Activated CD8-positive, alpha-beta T cell treated with anti-CD3 and anti-CD28 coated beads, Interleukin-2, amount 10 ng/mL, durations not matched to agents 7 days and 5 days (primary cell): ENCODE data around the gene ZCCHC24. TPM values are rescaled to one million over a fixed set of nuclear protein-coding genes. Genes with fewer than 3 reads are reported as not detected.

Experiments
- ATAC-seq: fragments of 150-1000 bp; cut with Tn5 transposase; one replicate; pipeline ENCODE4 v1.10.0; 2021; ENCODE audit warnings: moderate library complexity
- CTCF ChIA-PET: fragments of 350-600 bp; sonication (Branson Sonifier 250); formaldehyde crosslinking; loops from one replicate; lab custom pipeline; 2021; ENCODE audit warnings: antibody characterized with exemption; lab: Charles Lee
- POLR2A ChIA-PET: fragments of 350-600 bp; sonication (Branson Sonifier 250); formaldehyde crosslinking; loops from one replicate; lab custom pipeline; 2021; ENCODE audit warnings: antibody characterized with exemption; lab: Charles Lee
- DNase-seq: peaks from one replicate; pipeline ENCODE4 v3.0.0-alpha.2; 2020
- H3K27ac Mint-ChIP-seq: one replicate; pipeline ENCODE4 v1.8.0; 2021; ENCODE audit warnings: mild to moderate bottlenecking, mixed read lengths
- H3K27me3 Mint-ChIP-seq: one replicate; pipeline ENCODE4 v1.8.0; 2021; ENCODE audit warnings: low read depth, mixed read lengths
- H3K36me3 Mint-ChIP-seq: one replicate; pipeline ENCODE4 v1.8.0; 2021; ENCODE audit warnings: low read depth, mixed read lengths
- H3K4me1 Mint-ChIP-seq: one replicate; pipeline ENCODE4 v1.8.0; 2021; ENCODE audit warnings: low read depth, mixed read lengths
- H3K4me3 Mint-ChIP-seq: one replicate; pipeline ENCODE4 v1.8.0; 2021; ENCODE audit warnings: mild to moderate bottlenecking, mixed read lengths
- H3K9me3 Mint-ChIP-seq: one replicate; pipeline ENCODE4 v1.8.0; 2022; ENCODE audit warnings: mixed read lengths; ENCODE audit not compliant: insufficient read depth
- total RNA-seq, 2 experiments: library from RNA; stranded (reverse); gene quantifications; one replicate each; pipeline ENCODE4 v1.2.3, GENCODE V29; 2021

The ZCCHC24 gene
- total RNA-seq, 2 experiments from 2014 or later: 1.7 to 1.8 TPM

- ATAC-seq: no peak
- H3K4me1 Mint-ChIP-seq: peaks cover 9% of the 10 kb centered on the region
- no peak overlapping the region for H3K27ac Mint-ChIP-seq
- POLR2A ChIA-PET: no interaction called here
- no peaks in the 10 kb centered on the region for H3K9me3 Mint-ChIP-seq
- no peak for DNase-seq
- H3K36me3 Mint-ChIP-seq: no peaks in the 10 kb centered on the region
- CTCF ChIA-PET: interaction anchor here (0.6 to 1.5 kb wide), 2 partner anchors 40 to 53 kb away, joined by 4 to 5 read pairs; no protein-coding TSS in a partner anchor
- H3K27me3 Mint-ChIP-seq: no peaks in the 10 kb centered on the region
- no peak overlapping the region for H3K4me3 Mint-ChIP-seq
Observed at GRCh38 chr10:79414714-79415113, 30.7 kb downstream of the ZCCHC24 start.

DNA sequence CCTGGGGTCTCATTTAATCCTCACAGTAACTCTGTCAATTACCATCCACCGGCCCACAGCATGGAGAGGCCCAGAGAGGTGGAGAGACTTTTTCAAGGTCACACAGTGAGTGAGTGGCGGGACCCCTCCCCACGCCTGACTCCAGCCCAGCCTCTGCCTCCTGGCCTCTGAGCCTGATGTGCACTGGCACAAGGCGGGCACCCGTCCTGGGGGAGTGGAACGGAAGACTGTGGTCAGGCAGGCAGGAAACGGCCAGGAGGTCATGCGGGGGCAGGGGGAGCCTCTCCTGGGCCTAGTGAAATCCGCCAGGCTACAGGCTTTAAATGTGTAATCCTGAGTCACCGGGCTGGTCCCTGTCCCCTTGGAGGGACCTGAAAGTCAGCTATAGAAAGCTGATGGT is 32.2 kb downstream of the ZCCHC24 start:
- Mint-ChIP-seq H3K9me3 (no peaks in the 10 kb centered on the region), H3K4me3 (no peak overlapping the region), H3K27me3 (no peaks in the 10 kb centered on the region), H3K4me1 (peaks cover 9% of the 10 kb centered on the region), H3K27ac (no peak overlapping the region), H3K36me3 (no peaks in the 10 kb centered on the region)
- ATAC-seq (no peak), DNase-seq (no peak)
- POLR2A ChIA-PET: interaction anchor here (0.6 kb wide), 1 partner anchor 1229 kb away, joined by 3 read pairs; no protein-coding TSS in a partner anchor
- CTCF ChIA-PET: interaction anchor here (0.8 to 1.6 kb wide), 2 partner anchors 21 to 39 kb away, joined by 3 read pairs; no protein-coding TSS in a partner anchor

DNA sequence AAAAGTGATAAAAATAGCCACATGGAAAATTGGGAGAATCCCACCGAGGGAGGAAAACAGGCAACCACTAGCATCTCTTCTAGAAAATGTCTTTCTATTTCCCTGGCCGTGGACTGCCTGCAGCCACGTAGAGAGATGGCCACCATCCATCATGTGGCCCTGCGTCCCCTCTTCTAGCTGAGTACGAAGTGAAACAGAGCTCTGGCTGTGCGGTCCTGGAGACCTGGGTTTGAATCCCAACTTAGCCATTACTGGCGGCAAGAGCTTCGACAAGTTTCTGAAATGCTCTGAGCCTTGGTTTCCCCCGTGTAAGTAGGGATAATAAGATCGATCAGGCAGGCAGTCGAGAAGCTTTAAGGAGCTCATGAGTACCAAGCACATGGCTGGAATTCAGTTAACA is 32.9 kb downstream of the ZCCHC24 start:
- no peaks in the 10 kb centered on the region for H3K27me3 Mint-ChIP-seq
- peaks cover 9% of the 10 kb centered on the region for H3K4me1 Mint-ChIP-seq
- CTCF ChIA-PET: interaction anchor here (1.6 kb wide), 1 partner anchor 38 kb away, joined by 3 read pairs; no protein-coding TSS in a partner anchor
- H3K4me3 Mint-ChIP-seq: no peak overlapping the region
- ATAC-seq: no peak
- H3K9me3 Mint-ChIP-seq: no peaks in the 10 kb centered on the region
- H3K27ac Mint-ChIP-seq: no peak overlapping the region
- H3K36me3 Mint-ChIP-seq: no peaks in the 10 kb centered on the region
- no peak for DNase-seq
- POLR2A ChIA-PET: no interaction called here

DNA sequence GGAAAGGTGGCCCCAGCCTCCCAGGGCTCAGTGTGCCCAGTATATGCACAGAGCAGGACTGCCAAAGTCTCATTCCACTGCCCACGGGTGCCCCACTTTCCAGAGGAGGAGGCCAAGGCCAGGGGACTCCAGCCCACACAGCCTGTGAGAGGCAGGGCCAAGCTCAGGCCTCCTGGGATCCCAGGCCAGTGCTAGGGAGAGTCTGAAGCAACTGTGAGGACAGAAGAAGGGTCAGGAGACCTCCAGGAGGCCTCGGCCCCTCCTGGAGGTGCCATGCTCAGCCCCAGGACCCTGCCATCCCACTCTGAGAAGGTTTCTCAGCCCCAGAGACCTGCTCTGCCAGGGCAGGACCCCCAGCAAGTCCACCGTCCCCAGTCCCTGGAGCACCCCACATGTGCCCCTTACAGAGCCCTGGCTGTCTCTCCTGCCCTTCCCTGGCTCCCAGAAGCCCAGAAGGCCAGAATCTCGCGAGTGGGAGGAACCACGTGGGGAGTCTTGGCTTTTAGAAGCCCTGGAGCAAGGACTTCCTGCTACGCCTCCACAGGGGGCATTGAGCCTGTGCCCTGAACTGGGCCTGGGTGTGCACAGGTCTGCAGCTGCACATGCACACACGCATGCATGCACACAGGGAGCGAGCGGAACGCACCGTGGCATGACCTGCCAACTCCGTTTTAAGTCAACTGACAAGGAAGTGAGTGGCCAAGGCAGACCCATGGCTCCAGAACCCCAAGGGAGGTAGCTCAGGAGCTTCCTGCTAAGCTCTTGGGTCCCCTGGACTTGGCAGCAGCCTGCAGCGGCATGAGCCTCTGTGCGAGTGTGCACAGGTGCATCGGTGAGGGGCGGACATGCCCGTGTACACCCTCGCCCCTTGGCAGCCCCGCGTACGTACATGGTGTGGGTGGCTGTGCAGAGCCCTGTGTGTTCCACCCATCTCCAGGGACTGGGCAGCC is 33.6 kb downstream of the ZCCHC24 start:
- Mint-ChIP-seq H3K27ac (no peak overlapping the region), H3K4me3 (no peak overlapping the region), H3K36me3 (no peaks in the 10 kb centered on the region), H3K9me3 (no peaks in the 10 kb centered on the region), H3K27me3 (no peaks in the 10 kb centered on the region), H3K4me1 (peaks cover 9% of the 10 kb centered on the region)
- ChIA-PET POLR2A (no interaction called here), CTCF (interaction anchor here (1.6 kb wide), 1 partner anchor 37 kb away, joined by 3 read pairs; no protein-coding TSS in a partner anchor)
- ATAC-seq (no peak), DNase-seq (no peak)

DNA sequence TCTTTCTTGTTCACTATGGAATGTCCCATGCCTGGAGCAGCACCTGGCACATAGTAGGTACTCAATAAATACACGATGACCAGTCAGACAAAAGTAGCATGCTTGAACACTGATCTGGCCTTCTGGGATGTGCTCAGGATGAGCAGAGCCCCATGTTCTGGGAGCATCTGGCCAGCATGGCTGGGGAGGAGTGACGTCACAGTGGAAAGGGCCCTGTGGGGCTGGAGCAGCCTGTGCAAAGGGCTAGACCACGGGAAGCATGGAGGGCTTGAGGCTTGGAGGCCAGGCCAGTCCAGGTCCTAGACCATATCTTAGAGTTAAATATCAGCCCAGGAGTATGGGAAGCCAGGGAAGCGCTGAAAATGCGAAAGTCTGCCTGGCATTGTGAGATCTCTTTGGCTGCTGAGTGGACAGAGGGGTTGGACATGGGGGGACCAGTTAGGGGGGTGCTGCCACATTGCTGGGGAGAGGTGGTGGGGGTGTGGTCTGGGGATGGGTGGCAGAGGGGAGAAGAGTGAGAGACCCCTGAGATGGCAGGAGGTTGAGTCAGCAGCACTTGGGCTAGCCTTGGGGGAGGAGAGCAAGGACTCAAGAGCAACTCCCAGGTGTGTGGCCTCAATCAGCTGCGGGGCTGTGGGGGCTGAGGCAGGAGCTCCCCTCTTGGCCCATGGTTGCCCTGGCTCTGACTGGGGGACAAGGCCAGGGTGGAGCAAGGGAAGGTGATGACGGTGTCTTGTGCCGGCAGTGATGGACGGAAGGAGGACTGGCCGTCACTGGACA is 34.9 kb downstream of the ZCCHC24 start:
- Mint-ChIP-seq H3K27ac (no peak overlapping the region), H3K36me3 (no peaks in the 10 kb centered on the region), H3K4me3 (no peak overlapping the region), H3K4me1 (peaks cover 9% of the 10 kb centered on the region), H3K9me3 (no peaks in the 10 kb centered on the region), H3K27me3 (no peaks in the 10 kb centered on the region)
- ChIA-PET POLR2A (no interaction called here), CTCF (no interaction called here)
- no peak for ATAC-seq
- DNase-seq: no peak

GRCh38 chr10:79409726-79410085 is 35.7 kb downstream of the ZCCHC24 start:
- no peak overlapping the region for H3K27ac Mint-ChIP-seq
- POLR2A ChIA-PET: no interaction called here
- H3K4me1 Mint-ChIP-seq: peaks cover 9% of the 10 kb centered on the region
- ATAC-seq: no peak
- no peak for DNase-seq
- no peaks in the 10 kb centered on the region for H3K9me3 Mint-ChIP-seq
- CTCF ChIA-PET: no interaction called here
- H3K27me3 Mint-ChIP-seq: no peaks in the 10 kb centered on the region
- H3K36me3 Mint-ChIP-seq: no peaks in the 10 kb centered on the region
- H3K4me3 Mint-ChIP-seq: no peak overlapping the region

- Mint-ChIP-seq H3K27me3 (no peaks in the 10 kb centered on the region), H3K36me3 (no peaks in the 10 kb centered on the region), H3K4me3 (no peak overlapping the region), H3K27ac (no peak overlapping the region), H3K9me3 (no peaks in the 10 kb centered on the region), H3K4me1 (peaks cover 9% of the 10 kb centered on the region)
- no peak for ATAC-seq
- ChIA-PET POLR2A (no interaction called here), CTCF (interaction anchor here (1.1 kb wide), 1 partner anchor 8 kb away, joined by 3 read pairs; no protein-coding TSS in a partner anchor)
- DNase-seq: no peak
Observed at GRCh38 chr10:79409038-79409725, 36.2 kb downstream of the ZCCHC24 start.

DNA sequence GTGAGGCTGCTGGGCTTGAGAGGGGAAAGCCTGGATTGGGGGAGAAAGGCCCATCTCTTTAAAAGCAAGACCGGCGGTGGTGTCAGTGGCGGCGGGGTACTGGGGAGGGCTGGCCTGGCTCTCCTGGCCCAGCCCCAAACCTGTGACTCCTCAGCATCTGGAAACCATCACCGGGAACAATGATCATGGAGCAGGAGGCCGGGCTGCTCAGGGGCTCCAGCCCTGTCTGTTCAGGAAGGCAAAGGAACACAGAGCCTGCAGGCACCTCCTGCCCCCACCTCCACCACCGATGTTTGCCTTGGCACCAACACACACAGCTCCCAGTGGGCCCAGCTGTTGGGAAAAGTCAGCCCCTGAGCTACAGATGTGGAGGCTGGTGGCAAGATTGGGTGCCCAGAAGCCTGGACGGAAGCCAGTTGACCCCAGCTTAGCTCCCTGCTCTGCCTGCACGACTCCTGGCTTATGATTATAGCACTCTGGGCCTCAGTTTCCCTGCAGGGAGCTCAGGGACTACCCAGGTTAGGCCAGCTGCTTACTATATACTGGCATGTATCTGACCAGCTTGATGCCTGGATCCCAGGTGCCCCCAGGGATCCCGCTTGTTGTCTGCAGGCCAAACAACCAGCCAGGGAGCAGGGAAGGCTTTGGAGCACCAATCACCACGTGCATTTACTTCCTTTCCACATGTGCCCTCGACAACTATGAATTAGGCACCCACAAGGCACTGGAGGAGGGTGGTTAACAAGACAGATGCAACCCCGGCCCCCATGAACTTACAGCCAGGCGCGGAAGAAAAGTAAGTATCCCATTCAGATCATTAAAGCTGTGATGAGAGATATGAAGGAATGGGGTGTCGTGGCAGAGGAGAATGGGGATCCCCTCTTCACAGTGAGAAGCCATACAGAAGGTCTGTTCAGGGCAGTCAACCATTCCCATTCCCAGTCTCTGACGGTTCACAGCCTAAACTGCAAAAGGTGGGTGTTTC is 37.3 kb downstream of the ZCCHC24 start:
- CTCF ChIA-PET: interaction anchor here (1.1 kb wide), 1 partner anchor 7 kb away, joined by 3 read pairs; no protein-coding TSS in a partner anchor
- POLR2A ChIA-PET: no interaction called here
- Mint-ChIP-seq H3K36me3 (no peaks in the 10 kb centered on the region), H3K27ac (no peak overlapping the region), H3K4me3 (no peak overlapping the region), H3K27me3 (no peaks in the 10 kb centered on the region), H3K9me3 (no peaks in the 10 kb centered on the region), H3K4me1 (peaks cover 3% of the 10 kb centered on the region)
- DNase-seq (no peak), ATAC-seq (no peak)

DNA sequence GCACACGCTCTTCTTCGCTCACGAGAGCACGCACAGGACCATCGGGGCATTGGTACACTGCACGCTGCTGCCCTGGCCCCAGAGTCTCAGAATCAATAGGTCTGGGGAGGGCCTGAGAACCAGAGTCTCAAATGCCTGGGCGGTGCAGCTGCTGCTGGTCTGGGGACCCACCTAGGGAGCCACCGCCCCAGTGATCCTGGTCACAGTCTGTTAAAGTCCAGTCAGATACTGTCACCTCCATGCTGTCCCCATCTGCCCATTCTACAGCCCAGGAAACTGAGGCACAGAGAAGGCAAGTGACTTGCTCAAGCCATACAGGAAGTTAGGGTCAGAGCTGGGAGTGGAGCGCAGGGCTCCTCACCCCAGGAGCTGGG is 38.0 kb downstream of the ZCCHC24 start:
- POLR2A ChIA-PET: no interaction called here
- H3K27me3 Mint-ChIP-seq: no peaks in the 10 kb centered on the region
- ATAC-seq: no peak
- no peak overlapping the region for H3K27ac Mint-ChIP-seq
- H3K4me1 Mint-ChIP-seq: no peaks in the 10 kb centered on the region
- H3K4me3 Mint-ChIP-seq: no peak overlapping the region
- no peaks in the 10 kb centered on the region for H3K36me3 Mint-ChIP-seq
- CTCF ChIA-PET: no interaction called here
- H3K9me3 Mint-ChIP-seq: no peaks in the 10 kb centered on the region
- DNase-seq: no peak

DNA sequence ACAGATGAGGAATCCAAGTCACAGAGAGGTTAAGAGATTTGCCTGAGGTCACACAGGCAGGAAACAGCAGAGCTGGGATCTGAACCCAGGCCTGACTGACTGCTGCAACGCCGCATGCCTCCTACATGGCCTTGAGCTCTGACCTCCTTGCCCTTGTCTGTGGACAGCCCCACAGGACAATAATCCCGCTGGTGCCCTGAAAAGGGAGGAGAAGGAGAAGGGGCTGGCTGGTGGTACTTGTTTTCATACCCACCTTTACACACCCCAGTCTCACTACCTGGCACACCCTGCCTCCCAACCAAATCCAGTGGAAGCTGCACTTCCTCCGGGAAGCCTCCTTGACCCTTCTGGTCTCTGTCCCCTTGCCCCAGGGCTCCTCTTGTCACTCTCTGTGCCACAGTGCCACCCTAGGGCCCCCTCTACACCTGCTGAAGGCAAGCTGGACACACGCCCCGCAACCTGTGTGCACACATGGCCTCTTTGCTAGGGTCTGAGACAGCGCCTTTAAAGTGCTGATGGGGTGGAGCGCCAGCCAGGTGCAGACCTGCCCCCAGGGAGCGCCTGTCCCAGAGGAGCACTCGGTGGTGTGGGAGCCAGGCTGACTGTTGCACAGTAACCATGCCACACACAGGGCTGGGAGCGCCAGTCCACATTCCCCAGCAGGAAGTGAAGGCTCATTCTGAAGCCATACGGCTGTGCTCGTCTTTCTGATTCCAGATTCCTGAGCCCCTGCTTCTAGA is 38.6 kb downstream of the ZCCHC24 start:
- Mint-ChIP-seq H3K27ac (no peak overlapping the region), H3K9me3 (no peaks in the 10 kb centered on the region)
- CTCF ChIA-PET: no interaction called here

More for the DNA sequence above, 38.6 kb downstream of the ZCCHC24 start:
- H3K4me1 Mint-ChIP-seq: no peaks in the 10 kb centered on the region
- ATAC-seq (no peak), DNase-seq (no peak)
- H3K27me3 Mint-ChIP-seq: no peaks in the 10 kb centered on the region
- H3K4me3 Mint-ChIP-seq: no peak overlapping the region
- POLR2A ChIA-PET: no interaction called here
- no peaks in the 10 kb centered on the region for H3K36me3 Mint-ChIP-seq
